Sigmoid colon (tissue), 7 donors: ENCODE measurements around the gene RBM45. TPM values are rescaled to one million over a fixed set of nuclear protein-coding genes. Genes with fewer than 3 reads are reported as not detected.

Experiments used
- DNase-seq: peaks from one replicate; pipeline ENCODE4 v3.0.0-alpha.2; 2019
- H3K27ac ChIP-seq, 4 donors: fragments of 200-600 bp; sonication (generic); one replicate each; pipeline ENCODE4 v1.5.1; 2016 to 2019; ENCODE audit warnings: mild to moderate bottlenecking in 1 of 4
- H3K27me3 ChIP-seq, 3 donors: fragments of 200-600 bp; sonication (generic); one replicate each; pipeline ENCODE4 v1.5.1; 2019; ENCODE audit warnings: mild to moderate bottlenecking in 1 of 3
- H3K36me3 ChIP-seq, 4 donors: fragments of 200-600 bp; sonication (generic); one replicate each; pipeline ENCODE4 v1.5.1; 2016 to 2019
- H3K4me1 ChIP-seq, 4 donors: fragments of 200-600 bp; sonication (generic); one replicate each; pipeline ENCODE4 v1.5.1; 2017 to 2019
- H3K4me3 ChIP-seq, 4 donors: fragments of 200-600 bp; sonication (generic); one replicate each; pipeline ENCODE4 v1.5.1; 2017 to 2019; ENCODE audit warnings: mild to moderate bottlenecking in 2 of 4, moderate library complexity in 1 of 4
- H3K9me3 ChIP-seq, 4 donors: fragments of 200-600 bp in 3 of 4; sonication (generic) in 3 of 4; one replicate each; pipeline versions ENCODE4 v1.5.1 to v1.6.1; 2013 to 2019
- EP300 ChIP-seq, 4 donors: sonication (generic); formaldehyde crosslinking; IDR thresholded peaks; one replicate each; pipeline ENCODE4 v1.6.1; 2017; ENCODE audit warnings: antibody characterized with exemption in 4 of 4
- POLR2A ChIP-seq, 2 donors: fragments of 450-650 bp; IDR thresholded peaks; one replicate each; pipeline ENCODE4 v1.6.1; 2016; ENCODE audit warnings: antibody characterized with exemption in 2 of 2, mild to moderate bottlenecking in 2 of 2, moderate library complexity in 2 of 2
- POLR2AphosphoS5 ChIP-seq, 4 donors: sonication (generic); formaldehyde crosslinking; IDR thresholded peaks; one replicate each; pipeline ENCODE4 v1.6.1; 2017; ENCODE audit warnings: antibody characterized with exemption in 4 of 4
- WGBS, 2 donors: extraction: QIAGEN DNeasy Blood & Tissue Kit; methylation state at CpG; one replicate each; pipeline ENCODE4 v1.1.7; 2013; 5-methylcytosine and 5-hydroxymethylcytosine counted together
- intact Hi-C: fragments of 100-400 bp; cut with DNase I; formaldehyde crosslinking; loops from one replicate; pipeline ENCODE4 v1.15.1; 2023
- polyA plus RNA-seq, 3 donors: library from polyadenylated mRNA; stranded (reverse); fragments of 200-250 nt; gene quantifications; one replicate each; pipeline ENCODE4 v1.2.3, GENCODE V29; 2013
- total RNA-seq, 4 donors: library from RNA; depleted of rRNA; stranded (reverse); fragments of >200 nt; gene quantifications; one replicate each; pipeline ENCODE4 v1.1.0, GENCODE V29; 2016
- TF ChIP-seq, protein P1 (sequence below), 4 experiments: fragments of 450-650 bp in 3 of 4; fragments of 200-600 bp in 1 of 4; IDR thresholded peaks; one replicate each; pipeline ENCODE4 v1.5.1; 2016 to 2019; ENCODE audit warnings: antibody characterized with exemption in 4 of 4, mild to moderate bottlenecking in 3 of 4, moderate library complexity in 2 of 4
- donor health status: healthy with polysubstance abuse.
- donor health status: Bipolar disorder and iron deficiency.
- donor health status: healthy.

RBM45 gene
- total and polyA plus RNA-seq, 7 donors = 7.2 to 18.5 (median 12.2) TPM

DNA sequence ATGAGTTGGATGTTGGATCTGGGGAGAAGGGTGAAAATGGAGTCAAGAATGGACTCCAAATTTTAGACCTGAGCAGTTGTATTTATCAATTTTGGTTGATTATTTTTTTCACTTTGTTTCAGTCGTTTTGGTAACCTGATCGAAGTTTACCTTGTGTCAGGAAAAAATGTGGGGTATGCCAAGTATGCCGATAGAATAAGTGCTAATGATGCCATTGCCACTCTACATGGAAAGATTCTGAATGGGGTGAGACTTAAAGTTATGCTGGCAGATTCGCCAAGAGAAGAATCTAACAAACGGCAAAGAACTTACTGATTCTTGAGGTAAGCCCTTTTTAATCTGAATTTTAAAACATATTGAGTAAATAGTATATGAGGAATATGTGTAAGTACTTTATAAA is 13.6 kb downstream of the RBM45 start:
- peaks cover 0 to 80% (median 20%) of the 10 kb centered on the region in 4 donors for H3K36me3 ChIP-seq
- H3K4me1 ChIP-seq = no peaks in the 10 kb centered on the region
- H3K27ac ChIP-seq = no peak overlapping the region
- H3K4me3 ChIP-seq = no peak overlapping the region
- DNase-seq = no peak
- TF ChIP-seq POLR2A (IDR thresholded peaks at IDR 0.05) (no peak), POLR2AphosphoS5 (IDR thresholded peaks at IDR 0.05) (no peak)
- TF ChIP-seq, protein P1, sequence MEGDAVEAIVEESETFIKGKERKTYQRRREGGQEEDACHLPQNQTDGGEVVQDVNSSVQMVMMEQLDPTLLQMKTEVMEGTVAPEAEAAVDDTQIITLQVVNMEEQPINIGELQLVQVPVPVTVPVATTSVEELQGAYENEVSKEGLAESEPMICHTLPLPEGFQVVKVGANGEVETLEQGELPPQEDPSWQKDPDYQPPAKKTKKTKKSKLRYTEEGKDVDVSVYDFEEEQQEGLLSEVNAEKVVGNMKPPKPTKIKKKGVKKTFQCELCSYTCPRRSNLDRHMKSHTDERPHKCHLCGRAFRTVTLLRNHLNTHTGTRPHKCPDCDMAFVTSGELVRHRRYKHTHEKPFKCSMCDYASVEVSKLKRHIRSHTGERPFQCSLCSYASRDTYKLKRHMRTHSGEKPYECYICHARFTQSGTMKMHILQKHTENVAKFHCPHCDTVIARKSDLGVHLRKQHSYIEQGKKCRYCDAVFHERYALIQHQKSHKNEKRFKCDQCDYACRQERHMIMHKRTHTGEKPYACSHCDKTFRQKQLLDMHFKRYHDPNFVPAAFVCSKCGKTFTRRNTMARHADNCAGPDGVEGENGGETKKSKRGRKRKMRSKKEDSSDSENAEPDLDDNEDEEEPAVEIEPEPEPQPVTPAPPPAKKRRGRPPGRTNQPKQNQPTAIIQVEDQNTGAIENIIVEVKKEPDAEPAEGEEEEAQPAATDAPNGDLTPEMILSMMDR (IDR thresholded peaks at IDR 0.05) = no peak
- no peaks in the 10 kb centered on the region for H3K9me3 ChIP-seq
- 86 to 88% methylated on average over 5 of the region's 5 CpGs for WGBS, 2 donors
- intact Hi-C loops = no loop called here
- H3K27me3 ChIP-seq = no peaks in the 10 kb centered on the region

DNA sequence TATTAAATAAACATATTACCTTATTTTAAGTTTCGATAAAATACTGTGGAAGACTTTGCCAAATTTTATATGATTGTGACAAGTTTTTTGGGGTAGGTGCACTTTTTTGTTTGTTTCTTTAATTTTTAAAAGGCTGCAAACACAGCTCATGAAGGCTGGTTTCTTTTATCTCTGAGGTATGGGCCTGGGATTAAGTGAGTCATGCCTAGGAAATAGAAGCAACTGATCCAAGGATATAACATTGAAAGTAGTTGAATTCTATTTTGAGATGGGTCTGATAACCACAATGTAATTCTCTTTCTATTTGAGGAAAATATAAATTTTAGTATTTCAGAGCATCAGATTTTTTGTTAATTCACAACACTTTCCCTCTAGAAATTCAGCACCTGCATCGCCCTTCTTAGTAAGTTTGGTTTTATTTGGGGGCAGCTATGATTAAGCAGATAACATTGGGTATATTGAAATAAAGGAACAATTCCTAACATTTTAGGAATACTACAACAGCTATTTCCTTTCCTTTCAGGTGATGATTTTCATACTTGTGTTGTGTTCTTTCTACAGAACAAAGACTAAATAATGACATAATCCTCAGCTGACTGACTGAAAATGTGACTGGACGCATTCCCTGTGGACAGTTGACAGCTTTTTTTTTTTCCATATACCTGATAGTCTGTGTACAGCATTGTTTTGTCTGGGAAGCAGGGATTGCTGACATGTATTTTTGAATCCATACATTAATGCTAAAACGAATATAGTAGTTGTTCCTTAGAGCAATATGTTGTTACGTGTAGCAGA is 16.8 kb downstream of the RBM45 start:
- H3K4me1 ChIP-seq = no peaks in the 10 kb centered on the region
- 95 to 96% methylated on average over 5 of the region's 5 CpGs for WGBS, 2 donors
- TF ChIP-seq POLR2AphosphoS5 (IDR thresholded peaks at IDR 0.05) (no peak), EP300 (IDR thresholded peaks at IDR 0.05) (no peak), POLR2A (IDR thresholded peaks at IDR 0.05) (no peak)
- TF ChIP-seq, protein P1 (IDR thresholded peaks at IDR 0.05) = no peak
- peaks cover 0 to 51% (median 8%) of the 10 kb centered on the region in 4 donors for H3K36me3 ChIP-seq
- DNase-seq = no peak
- H3K27ac ChIP-seq = no peak overlapping the region
- H3K4me3 ChIP-seq = no peak overlapping the region
- H3K9me3 ChIP-seq = no peaks in the 10 kb centered on the region
- no peaks in the 10 kb centered on the region for H3K27me3 ChIP-seq
- intact Hi-C loops = no loop called here

DNA sequence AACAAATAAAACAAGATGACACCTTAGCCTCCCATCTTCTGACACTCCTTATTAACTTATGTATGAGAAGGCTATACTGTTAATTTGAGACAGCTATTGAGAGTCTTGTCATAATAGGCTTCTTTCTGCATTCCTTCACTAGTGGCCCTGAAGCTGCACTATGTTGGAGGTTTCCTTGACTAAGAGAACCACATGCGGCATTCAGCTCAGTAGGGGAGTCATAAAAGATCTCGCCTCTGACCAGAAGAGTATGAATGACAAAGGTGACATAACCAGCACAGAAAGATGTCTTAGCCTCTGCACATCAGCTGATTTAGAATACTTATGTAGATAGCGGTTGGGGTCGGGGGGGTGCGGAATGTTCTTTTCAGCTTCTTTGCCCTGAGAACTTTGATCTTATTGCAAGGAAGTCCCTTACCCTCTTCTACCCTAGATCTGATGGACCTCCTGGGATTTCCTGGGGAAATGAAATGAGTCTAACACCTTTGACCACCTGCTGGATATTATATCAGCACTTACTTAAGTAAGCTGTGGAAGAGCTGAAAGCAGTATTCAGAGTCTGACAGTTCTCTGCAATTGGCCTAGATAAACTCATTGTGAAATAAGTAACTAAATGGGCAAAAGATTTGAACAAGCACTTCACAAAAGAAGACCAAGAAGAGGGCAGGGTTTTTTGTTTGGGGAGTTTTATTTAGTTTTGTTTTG is 24.2 kb downstream of the RBM45 start:
- H3K27ac ChIP-seq = no peak overlapping the region
- TF ChIP-seq, protein P1 (IDR thresholded peaks at IDR 0.05) = no peak
- TF ChIP-seq POLR2A (IDR thresholded peaks at IDR 0.05) (no peak), POLR2AphosphoS5 (IDR thresholded peaks at IDR 0.05) (no peak), EP300 (IDR thresholded peaks at IDR 0.05) (no peak)
- no peaks in the 10 kb centered on the region for H3K4me1 ChIP-seq
- no peak overlapping the region for H3K4me3 ChIP-seq
- WGBS, 2 donors = 96 to 98% methylated on average over 5 of the region's 5 CpGs
- intact Hi-C loops = no loop called here
- H3K36me3 ChIP-seq = peaks cover 0 to 17% (median 8%) of the 10 kb centered on the region in 4 donors
- no peak for DNase-seq
- H3K9me3 ChIP-seq = no peaks in the 10 kb centered on the region
- no peaks in the 10 kb centered on the region for H3K27me3 ChIP-seq

DNA sequence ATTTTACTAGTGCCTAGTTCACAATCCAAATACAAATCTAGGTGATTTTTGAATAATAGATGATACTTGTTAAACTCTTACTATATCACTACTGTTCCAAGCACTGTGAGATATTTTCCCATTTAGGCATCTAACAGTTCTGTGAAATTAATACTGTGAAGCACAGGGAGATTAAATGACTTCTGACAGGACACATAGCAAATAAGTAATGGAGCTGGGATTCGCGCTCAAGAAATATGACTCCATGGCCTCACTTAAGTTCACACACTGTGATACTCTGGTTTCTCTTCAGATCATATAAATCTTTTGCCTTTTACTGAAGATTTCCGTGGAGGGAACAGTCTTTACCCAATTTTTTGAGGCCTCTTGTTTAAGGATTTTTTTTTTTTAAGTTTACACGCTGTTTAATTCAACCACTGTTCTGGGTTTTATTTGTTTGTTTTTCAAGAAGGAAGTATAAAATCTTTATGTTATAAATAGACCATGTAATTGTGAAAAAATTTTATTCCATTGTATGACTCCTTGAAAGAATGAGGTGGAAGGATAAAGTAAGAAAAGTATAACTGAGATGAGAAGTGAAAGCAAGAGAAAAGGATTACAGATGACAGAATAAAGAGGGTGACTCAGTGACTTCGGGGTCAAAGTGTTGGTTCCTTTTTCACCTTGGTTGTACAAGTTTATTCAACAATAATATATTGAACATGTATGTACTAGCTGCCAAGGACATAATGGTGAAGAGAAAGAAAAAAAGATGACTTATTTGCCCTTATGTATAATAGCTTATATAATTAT is 30.2 kb downstream of the RBM45 start:
- Histone ChIP-seq H3K4me1 (no peaks in the 10 kb centered on the region), H3K36me3 (no peaks in the 10 kb centered on the region), H3K9me3 (no peaks in the 10 kb centered on the region), H3K27me3 (no peaks in the 10 kb centered on the region), H3K4me3 (no peak overlapping the region), H3K27ac (no peak overlapping the region)
- intact Hi-C loops = no loop called here
- TF ChIP-seq POLR2AphosphoS5 (IDR thresholded peaks at IDR 0.05) = no peak
- TF ChIP-seq EP300 (IDR thresholded peaks at IDR 0.05) = no peak
- TF ChIP-seq, protein P1 (IDR thresholded peaks at IDR 0.05) = no peak
- TF ChIP-seq POLR2A (IDR thresholded peaks at IDR 0.05) = no peak
- WGBS, 2 donors = 28 to 74% methylated on average over 5 of the region's 5 CpGs
- no peak for DNase-seq
